K562 (cell line): ENCODE measurements around the gene FAM78A.

Experiments used
- HDAC6 ChIP-seq: IDR thresholded peaks from 2 replicates; pipeline ENCODE4 v1.6.1; 2012; ENCODE audit warnings: low read depth, mild to moderate bottlenecking, control low read depth, inconsistent platforms, low read length, moderate library complexity
- NR4A1 ChIP-seq, 2 experiments: fragments of 250-450 bp in 1 of 2; fragments of 450-650 bp in 1 of 2; sonication (Bioruptor Pico) in 1 of 2; IDR thresholded peaks; 2 replicates each; pipeline versions ENCODE4 v1.4.0 to v1.6.1; 2016 to 2020; ENCODE audit warnings: mild to moderate bottlenecking in 2 of 2, missing compliant biosample characterization in 1 of 2, missing genetic modification characterization in 1 of 2, moderate library complexity in 1 of 2
- POLR2A ChIP-seq: fragments of 450-650 bp; conservative IDR thresholded peaks from 2 replicates; pipeline ENCODE4 v1.6.1; 2016
- POLR2AphosphoS5 ChIP-seq: IDR thresholded peaks from 2 replicates; pipeline ENCODE4 v1.6.1; 2011; ENCODE audit warnings: mild to moderate bottlenecking, low read depth, low read length, moderate library complexity; ENCODE audit not compliant: control insufficient read depth, insufficient read depth
- SFPQ ChIP-seq: fragments of 200-400 bp; formaldehyde crosslinking; IDR thresholded peaks from 2 replicates; pipeline ENCODE4 v1.6.1; 2017; ENCODE audit warnings: mild to moderate bottlenecking, low read depth, low read length, moderate library complexity
- SIN3A ChIP-seq, 2 experiments: fragments of 150-350 bp in 1 of 2; IDR thresholded peaks; 2 replicates each; pipeline ENCODE4 v1.6.1; 2011 to 2016; ENCODE audit warnings: borderline replicate concordance in 2 of 2, low read depth in 2 of 2, low read length in 2 of 2, mild to moderate bottlenecking in 2 of 2, moderate library complexity in 2 of 2; ENCODE audit not compliant: control insufficient read depth in 1 of 2
- ZKSCAN1 ChIP-seq: fragments of 150-350 bp; IDR thresholded peaks from 2 replicates; pipeline ENCODE4 v1.6.1; 2016; ENCODE audit warnings: low read depth, low read length

- TF ChIP-seq POLR2A (no peak), HDAC6 (no peak), POLR2AphosphoS5 (no peak), NR4A1 (CRISPR knock-in tag; IDR thresholded peaks at IDR 0.05) (no peak), NR4A1 (tag; IDR thresholded peaks at IDR 0.05) (no peak), SFPQ (no peak), SIN3A (IDR thresholded peaks at IDR 0.05; ENCODE audit: borderline replicate concordance in 2 of 2, control insufficient read depth in 1 of 2, low read depth in 2 of 2, low read length in 2 of 2) (no peak), ZKSCAN1 (no peak)
Measured at GRCh38 chr9:131274674-131275331, 1.5 kb downstream of the FAM78A start.
